HEK293T (cell line): ENCODE measurements around the gene MED9.

Source experiments
- CTCF ChIA-PET: fragments of 350-600 bp; formaldehyde crosslinking; extraction: SDS; loops from one replicate; lab custom pipeline; 2021; ENCODE audit warnings: antibody characterized with exemption, inconsistent platforms; lab: Yijun Ruan, JAX
- POLR2A ChIA-PET: fragments of 350-600 bp; formaldehyde crosslinking; extraction: SDS; loops from one replicate; lab custom pipeline; 2020; ENCODE audit warnings: antibody characterized with exemption, inconsistent platforms; lab: Yijun Ruan, JAX
- DNase-seq: peaks from one replicate; pipeline ENCODE4 v3.0.0; 2012; ENCODE audit warnings: mixed read lengths; ENCODE audit errors: extremely low spot score
- ARNT ChIP-seq: fragments of 450-650 bp; IDR thresholded peaks from 2 replicates; pipeline ENCODE4 v1.6.1; 2017; ENCODE audit warnings: mild to moderate bottlenecking
- BHLHE40 ChIP-seq: fragments of 450-650 bp; IDR thresholded peaks from 2 replicates; pipeline ENCODE4 v1.6.1; 2016; ENCODE audit warnings: mild to moderate bottlenecking, moderate library complexity, borderline replicate concordance
- CTBP1 ChIP-seq: fragments of 450-650 bp; IDR thresholded peaks from 2 replicates; pipeline ENCODE4 v1.6.1; 2016; ENCODE audit warnings: borderline replicate concordance
- ELF4 ChIP-seq: fragments of 450-650 bp; IDR thresholded peaks from 2 replicates; pipeline ENCODE4 v1.6.1; 2017; ENCODE audit warnings: antibody characterized with exemption
- FOXA1 ChIP-seq: fragments of 450-650 bp; IDR thresholded peaks from 2 replicates; pipeline ENCODE4 v1.6.1; 2016; ENCODE audit warnings: mild to moderate bottlenecking
- FOXK2 ChIP-seq: fragments of 450-650 bp; IDR thresholded peaks from 2 replicates; pipeline ENCODE4 v1.6.1; 2016; ENCODE audit warnings: mild to moderate bottlenecking
- FOXM1 ChIP-seq: fragments of 450-650 bp; IDR thresholded peaks from 2 replicates; pipeline ENCODE4 v1.6.1; 2017; ENCODE audit warnings: mild to moderate bottlenecking, borderline replicate concordance
- HDGF ChIP-seq: fragments of 450-650 bp; IDR thresholded peaks from 2 replicates; pipeline ENCODE4 v1.6.1; 2017; ENCODE audit warnings: antibody characterized with exemption, borderline replicate concordance
- L3MBTL2 ChIP-seq: fragments of 450-650 bp; conservative IDR thresholded peaks from 2 replicates; pipeline ENCODE4 v1.6.1; 2016; ENCODE audit warnings: mild to moderate bottlenecking
- LEF1 ChIP-seq: fragments of 450-650 bp; IDR thresholded peaks from 2 replicates; pipeline ENCODE4 v1.6.1; 2017; ENCODE audit warnings: mild to moderate bottlenecking, borderline replicate concordance
- NFRKB ChIP-seq: fragments of 450-650 bp; IDR thresholded peaks from 2 replicates; pipeline ENCODE4 v1.6.1; 2016; ENCODE audit warnings: mild to moderate bottlenecking, moderate library complexity
- PKNOX1 ChIP-seq: fragments of 450-650 bp; IDR thresholded peaks from 2 replicates; pipeline ENCODE4 v1.6.1; 2016
- SP1 ChIP-seq: fragments of 450-650 bp; IDR thresholded peaks from 2 replicates; pipeline ENCODE4 v1.6.1; 2017
- SUZ12 ChIP-seq: fragments of 450-650 bp; IDR thresholded peaks from 2 replicates; pipeline ENCODE4 v1.6.1; 2016; ENCODE audit warnings: mild to moderate bottlenecking
- TARDBP ChIP-seq: fragments of 450-650 bp; IDR thresholded peaks from 2 replicates; pipeline ENCODE4 v1.6.1; 2016
- ZNF384 ChIP-seq: fragments of 450-650 bp; IDR thresholded peaks from 2 replicates; pipeline ENCODE4 v1.6.1; 2016

MED9 gene

GRCh38 chr17:17498606-17499301 is 22.0 kb downstream of the MED9 start:
- DNase-seq = no peak
- no peak for TF ChIP-seq CTBP1
- TF ChIP-seq FOXK2 = no peak
- TF ChIP-seq LEF1 = no peak
- no peak for TF ChIP-seq ARNT
- no peak for TF ChIP-seq NFRKB
- TF ChIP-seq TARDBP = no peak
- TF ChIP-seq ELF4 = no peak
- TF ChIP-seq ZNF384 = no peak
- TF ChIP-seq FOXM1 = no peak
- CTCF ChIA-PET = no interaction called here
- POLR2A ChIA-PET = no interaction called here

GRCh38 chr17:17499402-17500145 is 22.8 kb downstream of the MED9 start:
- TF ChIP-seq TARDBP = no peak
- no peak for TF ChIP-seq FOXM1
- TF ChIP-seq L3MBTL2 = no peak
- no peak for TF ChIP-seq ELF4
- TF ChIP-seq FOXA1 = no peak
- no peak for TF ChIP-seq NFRKB
- no peak for TF ChIP-seq BHLHE40
- no peak for TF ChIP-seq HDGF
- no peak for TF ChIP-seq ARNT
- no peak for TF ChIP-seq ZNF384
- TF ChIP-seq PKNOX1 = no peak
- no peak for TF ChIP-seq CTBP1
- TF ChIP-seq SUZ12 = no peak
- TF ChIP-seq SP1 = no peak
- TF ChIP-seq LEF1 = no peak
- TF ChIP-seq FOXK2 = no peak
- no peak for DNase-seq
- ChIA-PET CTCF (no interaction called here), POLR2A (no interaction called here)

DNA sequence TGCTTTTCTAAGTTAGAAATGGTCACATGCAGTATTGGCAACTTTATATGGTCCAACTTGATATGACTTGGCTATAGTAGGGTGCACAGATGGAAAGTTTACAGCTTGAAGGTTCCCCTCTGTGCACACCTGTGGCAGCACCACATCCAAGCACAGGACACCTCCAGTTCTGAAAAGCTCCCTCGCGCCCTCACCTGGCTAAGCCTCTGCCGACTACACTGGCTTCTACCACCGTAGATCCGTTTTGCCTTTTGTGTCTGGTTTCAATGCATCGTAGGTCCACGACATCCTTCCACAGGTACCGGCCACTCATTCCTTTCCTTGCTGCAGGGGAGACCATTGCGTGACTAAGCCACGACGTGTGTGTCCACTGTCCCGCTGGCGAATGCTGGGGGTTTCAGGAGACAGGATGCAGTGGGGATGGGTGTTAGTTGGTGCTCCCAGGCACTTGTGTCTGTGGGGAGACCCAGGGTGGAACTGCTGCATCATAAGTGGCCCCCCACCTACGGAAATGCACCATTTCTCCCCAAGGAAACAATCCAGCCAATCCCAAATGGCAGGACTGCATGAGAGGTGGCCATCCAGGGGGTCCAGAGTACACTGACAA is 24.3 kb downstream of the MED9 start:
- POLR2A ChIA-PET = no interaction called here
- TF ChIP-seq FOXA1 (no peak), ARNT (no peak), CTBP1 (no peak), TARDBP (no peak), FOXK2 (no peak), LEF1 (no peak), FOXM1 (no peak), SUZ12 (no peak), BHLHE40 (no peak), L3MBTL2 (no peak), SP1 (no peak), ELF4 (no peak), PKNOX1 (no peak), NFRKB (no peak), ZNF384 (no peak)
- CTCF ChIA-PET = no interaction called here
- DNase-seq = no peak

GRCh38 chr17:17502741-17503565 is 26.2 kb downstream of the MED9 start:
- POLR2A ChIA-PET = no interaction called here
- TF ChIP-seq ARNT (no peak), FOXA1 (no peak), FOXK2 (no peak), LEF1 (no peak), FOXM1 (no peak), SUZ12 (no peak), NFRKB (no peak), CTBP1 (no peak), TARDBP (no peak), SP1 (no peak), BHLHE40 (no peak), PKNOX1 (no peak), ZNF384 (no peak), L3MBTL2 (no peak), ELF4 (no peak), HDGF (no peak)
- CTCF ChIA-PET = no interaction called here
- DNase-seq = no peak

- DNase-seq = no peak
- POLR2A ChIA-PET = no interaction called here
- TF ChIP-seq SUZ12 = no peak
- no peak for TF ChIP-seq LEF1
- TF ChIP-seq ELF4 = no peak
- no peak for TF ChIP-seq FOXM1
- CTCF ChIA-PET = no interaction called here
These were observed 26.8 kb downstream of the MED9 start for GRCh38 chr17:17503566-17504130.
